Measurements from ENCODE around the gene PRPF38B.
A peak's percentile ranks its signal among the peaks of the same experiment; 100 is the strongest.

Gene PRPF38B

GRCh38 chr1:108691128-108691941 lies 775 bp upstream of the PRPF38B start:
- TF ChIP-seq, protein P1, sequence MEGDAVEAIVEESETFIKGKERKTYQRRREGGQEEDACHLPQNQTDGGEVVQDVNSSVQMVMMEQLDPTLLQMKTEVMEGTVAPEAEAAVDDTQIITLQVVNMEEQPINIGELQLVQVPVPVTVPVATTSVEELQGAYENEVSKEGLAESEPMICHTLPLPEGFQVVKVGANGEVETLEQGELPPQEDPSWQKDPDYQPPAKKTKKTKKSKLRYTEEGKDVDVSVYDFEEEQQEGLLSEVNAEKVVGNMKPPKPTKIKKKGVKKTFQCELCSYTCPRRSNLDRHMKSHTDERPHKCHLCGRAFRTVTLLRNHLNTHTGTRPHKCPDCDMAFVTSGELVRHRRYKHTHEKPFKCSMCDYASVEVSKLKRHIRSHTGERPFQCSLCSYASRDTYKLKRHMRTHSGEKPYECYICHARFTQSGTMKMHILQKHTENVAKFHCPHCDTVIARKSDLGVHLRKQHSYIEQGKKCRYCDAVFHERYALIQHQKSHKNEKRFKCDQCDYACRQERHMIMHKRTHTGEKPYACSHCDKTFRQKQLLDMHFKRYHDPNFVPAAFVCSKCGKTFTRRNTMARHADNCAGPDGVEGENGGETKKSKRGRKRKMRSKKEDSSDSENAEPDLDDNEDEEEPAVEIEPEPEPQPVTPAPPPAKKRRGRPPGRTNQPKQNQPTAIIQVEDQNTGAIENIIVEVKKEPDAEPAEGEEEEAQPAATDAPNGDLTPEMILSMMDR (IDR thresholded peaks at IDR 0.05; ENCODE audit: low read length), result no peak
- no peak for TF ChIP-seq EZH2 (optimal IDR thresholded peaks at IDR 0.05; ENCODE audit: low read depth, low read length)
- no peak for TF ChIP-seq EZH2phosphoT487 (IDR thresholded peaks at IDR 0.05; ENCODE audit: low read length)
- peaks cover 49% of the 10 kb centered on the region for H3K79me2 ChIP-seq (ENCODE audit: low read length)
- H3K9me2 ChIP-seq (replicated peaks; ENCODE audit: insufficient read depth, low read length), result no peaks in the 10 kb centered on the region

DNA sequence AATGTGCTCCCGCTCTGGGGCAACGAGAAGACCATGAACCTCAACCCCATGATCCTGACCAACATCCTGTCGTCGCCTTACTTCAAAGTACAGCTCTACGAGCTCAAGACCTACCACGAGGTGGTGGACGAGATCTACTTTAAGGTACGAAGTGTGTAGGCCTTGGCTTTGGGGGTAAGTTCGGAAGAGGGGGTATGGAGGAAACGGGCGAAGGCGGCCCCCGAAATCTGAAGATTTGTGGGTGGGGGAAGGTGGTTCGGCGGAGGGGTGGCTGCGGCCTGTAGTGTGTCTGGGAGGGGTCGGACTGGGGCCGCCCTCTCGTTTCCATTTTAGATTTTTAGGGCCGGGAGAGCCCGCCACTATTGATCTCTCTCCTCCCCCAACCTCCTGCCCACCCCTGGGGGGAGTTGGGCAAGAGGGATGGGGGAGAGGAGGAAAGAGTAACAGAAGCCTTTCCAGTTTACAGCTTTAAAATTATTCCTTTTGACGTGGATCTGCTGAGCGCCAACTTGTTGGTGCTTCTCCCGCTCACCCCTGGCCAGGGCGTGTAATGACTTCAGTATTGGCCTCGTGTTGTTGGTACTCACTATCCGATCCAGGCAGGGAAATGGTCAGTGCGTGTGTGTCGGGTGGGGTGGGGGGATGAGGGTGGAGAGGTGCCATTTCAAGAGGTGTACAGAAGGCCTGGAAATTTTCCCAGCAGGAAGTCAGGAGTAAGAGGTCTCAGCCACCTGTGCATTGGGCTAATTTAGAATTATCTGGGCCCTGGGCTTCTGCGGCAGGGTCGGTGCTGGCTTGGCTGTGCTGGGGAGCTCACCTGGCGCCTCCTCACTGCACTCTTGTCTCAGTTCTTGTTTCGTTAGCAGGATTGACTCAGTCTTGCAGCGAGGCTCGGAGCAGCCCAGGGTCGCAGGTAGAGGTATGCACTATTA lies 880 bp downstream of the PRPF38B start:
- Histone ChIP-seq H3F3A (ENCODE audit: insufficient read depth, low read length) (no peaks in the 10 kb centered on the region), H3K4me2 (ENCODE audit: low read depth, low read length) (peak overlapping the region; percentile 57; the same call in 1 of the 2 replicates), H3K36me3 (replicated peaks; ENCODE audit: insufficient read depth, low read length) (no peaks in the 10 kb centered on the region; the same call in 1 of the 2 replicates), H3K27me3 (replicated peaks; ENCODE audit: insufficient read depth, low read length) (no peaks in the 10 kb centered on the region), H3K9ac (ENCODE audit: low read length) (peak overlapping the region; percentile 87), H3K9me2 (replicated peaks; ENCODE audit: insufficient read depth, low read length) (no peaks in the 10 kb centered on the region), H3K9me3 (replicated peaks; ENCODE audit: insufficient read depth, low read length) (no peaks in the 10 kb centered on the region), H2AFZ (ENCODE audit: low read length) (peak overlapping the region; percentile 35; the same call in 1 of the 2 replicates), H3K4me1 (ENCODE audit: low read length) (no peaks in the 10 kb centered on the region), H3K27ac (ENCODE audit: low read length) (peak overlapping the region; percentile 90), H3K4me3 (ENCODE audit: low read length) (peak overlapping the region; percentile 90), H4K20me1 (ENCODE audit: insufficient read depth, low read length) (peaks cover 16% of the 10 kb centered on the region; the same call in 1 of the 2 replicates), H3K79me2 (ENCODE audit: low read length) (peaks cover 54% of the 10 kb centered on the region)
- DNase-seq, result peak; percentile 64
- TF ChIP-seq, protein P1 (IDR thresholded peaks at IDR 0.05; ENCODE audit: low read length), result peak; percentile 21
- TF ChIP-seq EZH2 (optimal IDR thresholded peaks at IDR 0.05; ENCODE audit: low read depth, low read length) (no peak), EZH2phosphoT487 (IDR thresholded peaks at IDR 0.05; ENCODE audit: low read length) (no peak)

More at GRCh38 chr1:108691128-108691941, 775 bp upstream of the PRPF38B start:
- H4K20me1 ChIP-seq (ENCODE audit: insufficient read depth, low read length), result peaks cover 16% of the 10 kb centered on the region; the same call in 1 of the 2 replicates
- DNase-seq, result no peak
- peak overlapping the region; percentile 90; the same call in 1 of the 2 replicates for H3K27ac ChIP-seq (ENCODE audit: low read length)
- no peaks in the 10 kb centered on the region for H3K4me1 ChIP-seq (ENCODE audit: low read length)
- H3F3A ChIP-seq (ENCODE audit: insufficient read depth, low read length), result no peaks in the 10 kb centered on the region
- H3K9ac ChIP-seq (ENCODE audit: low read length), result peak overlapping the region; percentile 87
- H3K4me2 ChIP-seq (ENCODE audit: low read depth, low read length), result peak overlapping the region; percentile 89
- peak overlapping the region; percentile 36; the same call in 1 of the 2 replicates for H2AFZ ChIP-seq (ENCODE audit: low read length)
- H3K4me3 ChIP-seq (ENCODE audit: low read length), result peak overlapping the region; percentile 90
- H3K27me3 ChIP-seq (replicated peaks; ENCODE audit: insufficient read depth, low read length), result no peaks in the 10 kb centered on the region
- H3K9me3 ChIP-seq (replicated peaks; ENCODE audit: insufficient read depth, low read length), result no peaks in the 10 kb centered on the region
- H3K36me3 ChIP-seq (replicated peaks; ENCODE audit: insufficient read depth, low read length), result no peaks in the 10 kb centered on the region; the same call in 1 of the 2 replicates

- Histone ChIP-seq H3K4me3 (ENCODE audit: low read length) (no peak overlapping the region), H3K79me2 (ENCODE audit: low read length) (peaks cover 54% of the 10 kb centered on the region), H3K9me3 (replicated peaks; ENCODE audit: insufficient read depth, low read length) (no peaks in the 10 kb centered on the region), H3K27ac (ENCODE audit: low read length) (no peak overlapping the region), H3K9me2 (replicated peaks; ENCODE audit: insufficient read depth, low read length) (no peaks in the 10 kb centered on the region), H3K27me3 (replicated peaks; ENCODE audit: insufficient read depth, low read length) (no peaks in the 10 kb centered on the region), H3K4me1 (ENCODE audit: low read length) (no peaks in the 10 kb centered on the region), H3F3A (ENCODE audit: insufficient read depth, low read length) (no peaks in the 10 kb centered on the region), H3K4me2 (ENCODE audit: low read depth, low read length) (no peak overlapping the region), H4K20me1 (ENCODE audit: insufficient read depth, low read length) (peaks cover 16% of the 10 kb centered on the region; the same call in 1 of the 2 replicates), H3K36me3 (replicated peaks; ENCODE audit: insufficient read depth, low read length) (peaks cover 3% of the 10 kb centered on the region; the same call in 1 of the 2 replicates), H2AFZ (ENCODE audit: low read length) (no peak overlapping the region), H3K9ac (ENCODE audit: low read length) (no peak overlapping the region)
- DNase-seq, result no peak
- TF ChIP-seq EZH2phosphoT487 (IDR thresholded peaks at IDR 0.05; ENCODE audit: low read length) (no peak), EZH2 (optimal IDR thresholded peaks at IDR 0.05; ENCODE audit: low read depth, low read length) (no peak)
- TF ChIP-seq, protein P1 (IDR thresholded peaks at IDR 0.05; ENCODE audit: low read length), result no peak
Observed at GRCh38 chr1:108695535-108695934, 3.4 kb downstream of the PRPF38B start.

Measured in MM.1S (cell line).